HG03354 (cell line): ENCODE results near the gene CRACR2B.

Experiments used
- ATAC-seq: cut with Tn5 transposase; IDR thresholded peaks from one replicate; pipeline ENCODE4 v1.9.1; 2021; ENCODE audit warnings: mild to moderate bottlenecking; ENCODE audit not compliant: unreplicated experiment, poor library complexity, severe bottlenecking

The CRACR2B gene

GRCh38 chr11:862696-863022 is 34.9 kb downstream of the CRACR2B start:
- ATAC-seq: no peak

- no peak for ATAC-seq
Observed at GRCh38 chr11:863023-863909, 35.5 kb downstream of the CRACR2B start.

- ATAC-seq: no peak
Observed at GRCh38 chr11:863910-864827, 36.5 kb downstream of the CRACR2B start.

- ATAC-seq: no peak
Observed at GRCh38 chr11:864898-865297, 37.2 kb downstream of the CRACR2B start.

- ATAC-seq: no peak
Observed at GRCh38 chr11:865462-866430, 38.0 kb downstream of the CRACR2B start.

DNA sequence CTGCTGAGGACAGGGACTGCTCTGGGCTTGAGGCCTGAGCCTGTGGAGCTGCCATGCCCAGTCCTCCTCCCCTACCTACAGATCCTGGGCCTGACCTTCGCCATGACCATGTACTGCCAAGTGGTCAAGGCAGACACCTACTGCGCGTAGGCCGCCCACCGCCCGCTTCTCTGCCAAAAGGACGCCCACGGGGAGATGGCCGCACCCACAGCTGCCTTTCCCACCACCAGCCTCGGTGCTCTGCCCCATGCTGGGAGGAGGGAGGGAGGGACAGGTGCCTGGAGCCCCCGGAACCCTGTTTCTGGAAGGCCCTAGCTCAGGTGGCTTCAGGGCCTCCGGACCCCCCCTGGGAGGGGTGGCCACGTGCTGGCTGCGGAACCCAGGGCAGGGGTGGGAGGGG is 38.8 kb downstream of the CRACR2B start:
- ATAC-seq: no peak

DNA sequence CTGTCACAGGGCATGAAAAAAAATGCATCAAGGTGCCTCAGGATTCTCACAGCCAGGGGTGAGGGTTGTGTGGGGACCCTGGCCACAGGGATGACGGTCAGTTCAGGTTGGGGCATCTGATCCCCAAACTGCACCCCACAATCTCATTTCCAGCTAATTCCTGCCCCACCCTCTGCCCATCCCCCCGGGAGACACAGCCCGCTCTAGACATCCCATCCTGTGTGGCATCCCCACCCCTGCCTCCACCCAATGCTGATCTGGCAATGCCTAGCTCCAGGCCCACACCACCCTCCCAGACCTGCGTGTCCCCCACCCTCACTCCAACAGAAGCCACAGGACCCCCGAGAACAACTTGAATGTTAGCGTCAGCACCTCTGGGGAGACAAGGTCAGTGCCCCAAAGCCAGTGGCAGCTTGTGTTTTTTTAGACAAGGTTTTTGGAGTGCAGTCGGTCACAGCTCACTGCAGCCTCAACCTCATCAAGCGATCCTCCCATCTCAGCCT is 40.2 kb downstream of the CRACR2B start:
- no peak for ATAC-seq

DNA sequence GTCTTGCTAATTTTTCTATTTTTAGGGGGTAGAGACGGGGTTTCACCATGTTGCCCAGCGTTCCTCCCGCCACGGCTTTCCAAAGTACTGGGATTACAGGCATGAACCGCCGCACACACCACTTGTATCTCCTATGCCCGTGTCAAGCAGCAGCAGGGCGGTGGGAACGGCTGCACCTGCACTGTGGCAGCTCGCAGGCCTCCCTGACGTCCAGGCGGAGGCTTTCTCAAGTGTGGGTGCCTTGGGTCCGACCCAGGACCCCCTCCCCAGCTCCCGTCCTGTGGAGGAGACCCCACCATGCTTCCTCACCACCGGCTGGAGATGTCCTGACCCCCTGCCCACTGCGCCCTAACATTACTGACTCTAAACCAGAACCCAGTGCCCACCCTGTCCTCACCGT is 40.7 kb downstream of the CRACR2B start:
- no peak for ATAC-seq

DNA sequence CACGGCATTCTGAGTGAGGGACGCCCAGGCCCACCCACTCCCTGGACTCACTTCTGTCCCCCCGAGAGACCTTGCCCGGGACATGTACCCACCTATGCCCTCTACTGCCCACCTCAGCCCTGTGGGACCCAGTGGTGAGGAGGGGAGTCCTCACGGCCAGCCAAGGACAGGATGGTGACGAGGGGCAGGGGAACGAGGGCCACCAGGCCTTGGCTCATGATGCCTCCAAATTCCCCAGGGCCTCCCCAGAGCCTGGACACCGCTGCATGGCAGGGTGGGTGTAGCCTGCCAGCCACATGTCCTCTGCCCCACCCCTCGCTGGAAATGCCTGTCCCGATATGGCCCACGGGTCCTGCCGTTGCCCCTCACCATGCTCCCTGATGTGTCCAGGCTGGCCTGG is 41.1 kb downstream of the CRACR2B start:
- ATAC-seq: no peak

GRCh38 chr11:869399-870126 is 41.8 kb downstream of the CRACR2B start:
- ATAC-seq: no peak

DNA sequence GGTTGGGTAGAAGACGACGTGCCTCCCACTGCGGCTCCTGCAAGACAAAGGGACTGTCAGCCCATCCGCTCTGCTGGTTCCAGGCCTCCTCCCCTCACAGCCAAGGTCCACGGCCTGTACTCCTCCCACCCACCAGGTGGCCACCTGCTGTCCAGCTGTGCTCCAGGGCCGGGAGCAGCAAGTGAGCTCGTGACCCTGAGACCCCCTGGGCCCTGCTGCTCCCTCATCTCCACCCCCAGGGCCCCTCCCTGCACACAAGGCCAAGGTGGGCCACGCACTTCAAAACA is 42.4 kb downstream of the CRACR2B start:
- no peak for ATAC-seq

DNA sequence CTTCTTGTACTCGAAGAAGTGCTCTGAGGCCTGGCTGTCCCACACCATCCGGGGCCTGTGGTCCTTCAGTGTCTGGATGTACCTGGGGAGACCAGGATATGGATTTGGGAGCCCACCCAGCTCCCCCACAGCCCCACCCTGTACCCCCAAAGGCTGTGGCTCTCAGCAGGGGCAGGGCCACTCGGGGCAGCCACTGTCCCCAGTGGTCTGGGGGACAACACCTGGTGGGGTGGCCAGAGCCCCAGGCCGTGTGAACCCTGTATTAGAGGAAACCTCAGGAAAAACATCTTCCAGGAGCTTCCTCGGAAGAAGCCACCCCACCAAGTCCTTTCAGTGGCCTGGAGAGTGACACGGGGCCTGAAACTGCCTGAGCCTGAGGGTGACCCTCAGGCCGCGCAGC is 42.7 kb downstream of the CRACR2B start:
- ATAC-seq: no peak

- ATAC-seq: no peak
Observed at GRCh38 chr11:871472-871871, 43.8 kb downstream of the CRACR2B start.

DNA sequence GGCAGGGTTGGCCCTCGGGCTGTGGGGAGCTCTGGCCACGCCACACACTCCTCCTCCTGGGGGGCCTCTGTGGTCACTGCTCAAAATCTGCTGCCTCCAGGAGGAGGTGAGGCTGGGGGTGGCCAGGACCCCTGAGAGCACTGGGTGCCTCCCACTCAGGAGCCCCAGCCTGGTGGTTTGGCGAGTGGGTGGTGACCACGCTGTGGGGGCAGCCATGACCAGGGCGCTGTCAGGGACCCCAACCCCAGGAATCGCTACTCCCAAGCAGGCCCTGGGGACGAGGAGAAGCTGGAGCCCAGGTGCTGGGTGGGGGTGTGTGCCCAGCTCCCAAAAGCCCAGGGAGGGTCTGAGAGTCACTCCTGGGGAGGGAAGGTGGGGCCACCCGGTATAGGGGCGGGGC is 45.1 kb downstream of the CRACR2B start:
- ATAC-seq: no peak

- ATAC-seq: no peak
Observed at GRCh38 chr11:873706-874105, 46.0 kb downstream of the CRACR2B start.

DNA sequence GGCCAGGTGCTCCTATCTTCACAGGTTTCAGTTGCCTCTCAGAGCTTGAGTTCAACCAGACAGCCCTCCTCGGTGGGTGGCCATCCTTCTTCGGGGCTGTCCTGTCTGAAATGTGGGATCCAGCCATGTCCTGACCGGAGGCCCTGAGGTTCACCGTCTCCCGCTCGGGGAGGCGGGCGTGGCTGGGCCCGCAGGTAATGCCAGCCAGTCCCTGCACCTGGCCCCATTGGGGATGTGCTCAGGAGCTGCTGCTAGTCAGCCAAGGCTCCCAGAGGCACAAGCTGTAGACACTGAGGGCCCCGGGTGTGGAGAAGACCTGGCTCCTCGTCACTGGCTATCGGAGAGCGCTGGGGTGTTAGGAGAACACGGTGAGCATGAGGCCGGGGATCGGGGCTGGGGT is 47.5 kb downstream of the CRACR2B start:
- ATAC-seq: no peak

GRCh38 chr11:875769-876301 is 48.1 kb downstream of the CRACR2B start:
- ATAC-seq: no peak

- no peak for ATAC-seq
Observed at GRCh38 chr11:876545-876944, 48.8 kb downstream of the CRACR2B start.

- no peak for ATAC-seq
Observed at GRCh38 chr11:877565-877964, 49.8 kb downstream of the CRACR2B start.
